NT2/D1 (cell line): Measurements from ENCODE around the gene RAB8B.

Source experiments
- YY1 ChIP-seq: IDR thresholded peaks from 2 replicates; pipeline ENCODE4 v1.6.1; 2011; ENCODE audit not compliant: insufficient read length, insufficient read depth
- ZNF274 ChIP-seq: IDR thresholded peaks from 2 replicates; pipeline ENCODE4 v1.6.1; 2011; ENCODE audit warnings: mild to moderate bottlenecking, low read depth, low read length

DNA sequence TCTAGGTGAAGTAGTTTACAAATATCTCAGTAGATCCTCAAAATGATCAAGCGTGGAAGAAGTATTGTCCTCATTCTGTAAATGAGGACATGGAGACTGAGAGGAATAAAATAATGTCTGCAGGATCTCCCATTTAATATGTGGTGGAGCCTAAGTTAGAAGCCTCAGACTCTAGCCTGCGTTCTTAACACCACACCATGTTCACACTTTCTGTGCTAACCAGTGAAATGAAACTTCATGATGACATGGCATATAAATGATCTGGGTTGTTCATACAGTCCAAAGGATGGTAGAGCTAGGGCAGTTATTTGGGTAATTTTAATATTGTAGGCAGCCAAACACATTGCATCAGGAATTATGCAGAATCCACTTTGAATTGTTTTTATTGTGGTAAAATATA lies 62.9 kb downstream of the RAB8B start:
- TF ChIP-seq ZNF274 = no peak
- no peak for TF ChIP-seq YY1
